ENCODE results near the gene ZMYND19. TPM values are rescaled to one million over a fixed set of nuclear protein-coding genes. Genes with fewer than 3 reads are reported as not detected.

The ZMYND19 gene
- total and polyA plus RNA-seq, 2 donors (not counting 3 experiments of a cell fraction or from before 2014, with no cell fraction given): 22.8 to 32.6 TPM

DNA sequence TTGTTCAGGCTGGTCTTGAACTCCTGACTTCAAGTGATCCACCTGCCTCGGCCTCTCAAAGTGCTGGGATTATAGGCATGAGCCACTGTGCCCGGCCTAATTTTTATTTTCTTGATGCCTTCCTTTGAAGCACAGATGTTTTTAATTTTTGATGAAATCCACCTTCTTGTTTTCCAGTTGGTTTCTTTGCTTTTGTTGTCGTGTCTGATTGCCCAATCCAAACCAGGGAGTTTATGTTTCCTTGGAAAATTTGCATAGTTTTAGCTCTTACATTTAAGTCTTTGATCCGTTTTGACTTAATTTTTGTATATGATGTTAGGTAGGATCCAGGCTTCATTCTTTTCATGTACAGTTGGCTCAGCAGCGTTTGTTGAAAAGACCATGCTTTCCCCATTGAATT, 43.7 kb upstream of the ZMYND19 start:
- no peak overlapping the region for H3K4me3 ChIP-seq (replicated peaks in 1 of 3; ENCODE audit: insufficient read depth in 1 of 3, low read depth in 1 of 3, low read length in 3 of 3)
- H3K4me1 ChIP-seq (ENCODE audit: control insufficient read depth, extremely low read depth, insufficient read depth, low read length): peaks cover 22% of the 10 kb centered on the region
- peaks cover 89% of the 10 kb centered on the region for H3K79me2 ChIP-seq (ENCODE audit: control insufficient read depth, insufficient read depth, low read length)
- dilution Hi-C loops (cut with MboI; ENCODE audit: extremely low pct_ligation_motif_present, low sequenced_read_pairs): no loop called here
- TF ChIP-seq MYC (IDR thresholded peaks at IDR 0.05; ENCODE audit: low read depth, low read length) (no peak), EZH2 (IDR thresholded peaks at IDR 0.05; ENCODE audit: borderline replicate concordance, low read depth, low read length, severe bottlenecking) (no peak), POLR2A (IDR thresholded peaks at IDR 0.05; ENCODE audit: low read depth, low read length) (no peak), FOS (IDR thresholded peaks at IDR 0.05; ENCODE audit: borderline replicate concordance, insufficient read depth, low read length) (no peak), GATA2 (IDR thresholded peaks at IDR 0.05; ENCODE audit: insufficient read depth, insufficient read length, low read depth, low read length) (no peak), POLR2AphosphoS5 (IDR thresholded peaks at IDR 0.05; ENCODE audit: insufficient read depth, low read depth, low read length) (no peak)
- TF ChIP-seq, protein P1, sequence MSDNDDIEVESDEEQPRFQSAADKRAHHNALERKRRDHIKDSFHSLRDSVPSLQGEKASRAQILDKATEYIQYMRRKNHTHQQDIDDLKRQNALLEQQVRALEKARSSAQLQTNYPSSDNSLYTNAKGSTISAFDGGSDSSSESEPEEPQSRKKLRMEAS (IDR thresholded peaks at IDR 0.05; ENCODE audit: insufficient read depth, insufficient read length): no peak
- TF ChIP-seq, protein P2, sequence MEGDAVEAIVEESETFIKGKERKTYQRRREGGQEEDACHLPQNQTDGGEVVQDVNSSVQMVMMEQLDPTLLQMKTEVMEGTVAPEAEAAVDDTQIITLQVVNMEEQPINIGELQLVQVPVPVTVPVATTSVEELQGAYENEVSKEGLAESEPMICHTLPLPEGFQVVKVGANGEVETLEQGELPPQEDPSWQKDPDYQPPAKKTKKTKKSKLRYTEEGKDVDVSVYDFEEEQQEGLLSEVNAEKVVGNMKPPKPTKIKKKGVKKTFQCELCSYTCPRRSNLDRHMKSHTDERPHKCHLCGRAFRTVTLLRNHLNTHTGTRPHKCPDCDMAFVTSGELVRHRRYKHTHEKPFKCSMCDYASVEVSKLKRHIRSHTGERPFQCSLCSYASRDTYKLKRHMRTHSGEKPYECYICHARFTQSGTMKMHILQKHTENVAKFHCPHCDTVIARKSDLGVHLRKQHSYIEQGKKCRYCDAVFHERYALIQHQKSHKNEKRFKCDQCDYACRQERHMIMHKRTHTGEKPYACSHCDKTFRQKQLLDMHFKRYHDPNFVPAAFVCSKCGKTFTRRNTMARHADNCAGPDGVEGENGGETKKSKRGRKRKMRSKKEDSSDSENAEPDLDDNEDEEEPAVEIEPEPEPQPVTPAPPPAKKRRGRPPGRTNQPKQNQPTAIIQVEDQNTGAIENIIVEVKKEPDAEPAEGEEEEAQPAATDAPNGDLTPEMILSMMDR (IDR thresholded peaks at IDR 0.05; ENCODE audit: extremely low read depth in 1 of 2, insufficient read depth in 1 of 2, low read depth in 1 of 2, low read length in 2 of 2): no peak
- no peaks in the 10 kb centered on the region for H3K27me3 ChIP-seq (ENCODE audit: control insufficient read depth in 2 of 2, insufficient read depth in 2 of 2, low read length in 2 of 2)
- no peak overlapping the region for H3K9ac ChIP-seq (replicated peaks; ENCODE audit: extremely low read depth, insufficient read depth, low read length)
- DNase-seq (ENCODE audit: low read depth, low spot score) (no peak), FAIRE-seq (no peak)
- POLR2A ChIA-PET: no interaction called here
- no peak overlapping the region for H3K4me2 ChIP-seq (ENCODE audit: insufficient read depth, low read length)
- no TSS peak for BruUV-seq (replicated peaks)
- H3K36me3 ChIP-seq (ENCODE audit: control insufficient read depth in 2 of 2, extremely low read depth in 1 of 2, insufficient read depth in 2 of 2, low read length in 2 of 2): no peaks in the 10 kb centered on the region
- CTCF ChIA-PET: no interaction called here
- no peak overlapping the region for H3K27ac ChIP-seq (ENCODE audit: insufficient read depth, low read depth, low read length)
- no peak overlapping the region for H2AFZ ChIP-seq (ENCODE audit: low read depth, low read length)
- H3K9me3 ChIP-seq (replicated peaks; ENCODE audit: control insufficient read depth, insufficient read depth, low read length): no peaks in the 10 kb centered on the region
- peaks cover 4% of the 10 kb centered on the region for H4K20me1 ChIP-seq (replicated peaks; ENCODE audit: control insufficient read depth, extremely low read depth, insufficient read depth, low read length)
- no peaks in the 10 kb centered on the region for H3K9me1 ChIP-seq (replicated peaks; ENCODE audit: control insufficient read depth, extremely low read depth, insufficient read depth, low read length)
- intact Hi-C loops (cut with micrococcal nuclease): no loop called here
